Cardiac muscle cell (in vitro differentiated cells and primary cell): ENCODE data around the gene NEK2. TPM values are rescaled to one million over a fixed set of nuclear protein-coding genes. Genes with fewer than 3 reads are reported as not detected.
"Not testable (repeated sequence)": the region's sequence is repeated elsewhere in the genome, so short reads cannot be mapped to it uniquely, and the experiment has no call there.

Experiments
- DNase-seq, 2 donors: peaks; one replicate each; pipeline versions ENCODE4 v3.0.0 to v3.0.0-alpha.2; 2010 to 2017; ENCODE audit warnings: low read depth in 1 of 2, low spot score in 1 of 2
- H3K27ac ChIP-seq: fragments of 200-600 bp; sonication (generic); 2 replicates; pipeline ENCODE4 v1.5.1; 2016
- H3K27me3 ChIP-seq: fragments of 200-600 bp; sonication (generic); 2 replicates; pipeline ENCODE4 v1.6.0; 2016; ENCODE audit warnings: control low read depth
- H3K36me3 ChIP-seq: fragments of 200-600 bp; sonication (generic); 2 replicates; pipeline ENCODE4 v1.5.1; 2016; ENCODE audit warnings: control low read depth
- H3K4me1 ChIP-seq: fragments of 200-600 bp; sonication (generic); 2 replicates; pipeline ENCODE4 v1.8.1; 2017; ENCODE audit warnings: low read depth, mild to moderate bottlenecking, mixed run types
- H3K4me3 ChIP-seq: fragments of 200-600 bp; sonication (generic); 2 replicates; pipeline ENCODE4 v1.5.1; 2016; ENCODE audit warnings: mild to moderate bottlenecking
- H3K9me3 ChIP-seq: fragments of 200-600 bp; sonication (generic); 2 replicates; pipeline ENCODE4 v1.5.1; 2017; ENCODE audit warnings: low read depth, mild to moderate bottlenecking, control low read depth
- CTCF ChIP-seq: IDR thresholded peaks from 2 replicates; pipeline ENCODE4 v1.5.1; 2012; ENCODE audit warnings: low read depth, mild to moderate bottlenecking, low read length
- polyA plus RNA-seq: library from polyadenylated mRNA; unstranded; fragments of >200 nt; fragmentation: Nextera tagmentation; extraction: Ambion mirVana; gene quantifications from 2 replicates; pipeline ENCODE4 v1.2.1, GENCODE V29; 2016
- total RNA-seq: library from RNA; depleted of rRNA; stranded (reverse); fragments of >200 nt; gene quantifications from 2 replicates; pipeline ENCODE4 v1.2.3, GENCODE V29; 2016

NEK2 gene
- total and polyA plus RNA-seq, 2 experiments from 2014 or later: 6.7 to 51.2 TPM

- no peak for TF ChIP-seq CTCF
- Histone ChIP-seq H3K36me3 (no peaks in the 10 kb centered on the region), H3K9me3 (no peaks in the 10 kb centered on the region), H3K4me3 (no peak overlapping the region), H3K4me1 (peaks cover 31% of the 10 kb centered on the region), H3K27ac (no peak overlapping the region), H3K27me3 (no peaks in the 10 kb centered on the region)
- DNase-seq: no peak
These were observed 47.0 kb downstream of the NEK2 start for GRCh38 chr1:211628417-211628816.

- Histone ChIP-seq H3K4me3 (no peak overlapping the region), H3K36me3 (no peaks in the 10 kb centered on the region), H3K9me3 (no peaks in the 10 kb centered on the region), H3K27me3 (no peaks in the 10 kb centered on the region), H3K27ac (peak overlapping the region; percentile 68), H3K4me1 (peaks cover 27% of the 10 kb centered on the region)
- DNase-seq: peak in 1 of 2 donors; percentile 59
- no peak for TF ChIP-seq CTCF
These were observed 48.2 kb downstream of the NEK2 start for GRCh38 chr1:211627259-211627658.

GRCh38 chr1:211625866-211626265 lies 49.6 kb downstream of the NEK2 start:
- DNase-seq, H3K4me3 ChIP-seq, H3K27ac ChIP-seq, H3K27me3 ChIP-seq, H3K9me3 ChIP-seq, H3K36me3 ChIP-seq: not testable (repeated sequence)
- H3K4me1 ChIP-seq: peaks cover 21% of the 10 kb centered on the region

- TF ChIP-seq CTCF: peak; percentile 34
- H3K4me1 ChIP-seq: peaks cover 14% of the 10 kb centered on the region
- H3K9me3 ChIP-seq: no peaks in the 10 kb centered on the region
- H3K27ac ChIP-seq: no peak overlapping the region
- H3K36me3 ChIP-seq: no peaks in the 10 kb centered on the region
- no peak overlapping the region for H3K4me3 ChIP-seq
- peak in 1 of 2 donors; percentile 60 for DNase-seq
- H3K27me3 ChIP-seq: no peaks in the 10 kb centered on the region
These were observed 50.4 kb downstream of the NEK2 start for GRCh38 chr1:211625040-211625439.

GRCh38 chr1:211623515-211623914 lies 51.9 kb downstream of the NEK2 start:
- no peak for TF ChIP-seq CTCF
- H3K9me3 ChIP-seq: no peaks in the 10 kb centered on the region
- no peak for DNase-seq

GRCh38 chr1:211621447-211622198 lies 53.8 kb downstream of the NEK2 start:
- peak in 1 of 2 donors; percentile 57 for DNase-seq
- H3K4me3 ChIP-seq: no peak overlapping the region
- TF ChIP-seq CTCF: no peak
- H3K9me3 ChIP-seq: no peaks in the 10 kb centered on the region
- H3K4me1 ChIP-seq: peaks cover under 1% of the 10 kb centered on the region
- no peak overlapping the region for H3K27ac ChIP-seq
- no peaks in the 10 kb centered on the region for H3K36me3 ChIP-seq
- H3K27me3 ChIP-seq: no peaks in the 10 kb centered on the region

More at GRCh38 chr1:211623515-211623914, 51.9 kb downstream of the NEK2 start:
- Histone ChIP-seq H3K4me3 (no peak overlapping the region), H3K4me1 (peaks cover 11% of the 10 kb centered on the region), H3K36me3 (no peaks in the 10 kb centered on the region), H3K27me3 (no peaks in the 10 kb centered on the region), H3K27ac (no peak overlapping the region)
